Common myeloid progenitor, CD34-positive (primary cell): Measurements from ENCODE around the gene SUZ12.
A peak's percentile ranks its signal among the peaks of the same experiment; 100 is the strongest.
"Not testable (repeated sequence)": the region's sequence is repeated elsewhere in the genome, so short reads cannot be mapped to it uniquely, and the experiment has no call there.

Source experiments
- CTCF ChIA-PET: fragments of 350-600 bp; sonication (Branson Sonifier 250); formaldehyde crosslinking; loops from one replicate; lab custom pipeline; 2021; ENCODE audit warnings: antibody characterized with exemption; lab: Charles Lee
- POLR2A ChIA-PET: fragments of 350-600 bp; sonication (Branson Sonifier 250); formaldehyde crosslinking; loops from one replicate; lab custom pipeline; 2021; ENCODE audit warnings: antibody characterized with exemption; lab: Charles Lee
- DNase-seq, 3 donors: peaks; one replicate each; pipeline versions ENCODE4 v3.0.0 to v3.0.0-alpha.2; 2013
- H3K27ac ChIP-seq, 2 experiments: 1 replicate in 1 of 2; 2 replicates in 1 of 2; pipeline ENCODE4 v1.7.0; 2013; ENCODE audit warnings: inconsistent platforms in 2 of 2, low read length in 2 of 2, mild to moderate bottlenecking in 2 of 2, low read depth in 1 of 2, moderate library complexity in 1 of 2; ENCODE audit not compliant: severe bottlenecking in 2 of 2, insufficient read depth in 1 of 2, poor library complexity in 1 of 2
- H3K27me3 ChIP-seq, 5 experiments: replicated peaks in 2 of 5; 1 replicate in 3 of 5; 2 replicates in 2 of 5; pipeline versions ENCODE4 v1.6.1 to v1.7.0; 2013; ENCODE audit warnings: low read length in 4 of 5, mild to moderate bottlenecking in 2 of 5, moderate library complexity in 2 of 5, inconsistent platforms in 1 of 5; ENCODE audit not compliant: insufficient read depth in 5 of 5, control insufficient read depth in 4 of 5
- H3K36me3 ChIP-seq, 4 experiments: 1 replicate in 2 of 4; 2 replicates in 2 of 4; pipeline versions ENCODE4 v1.6.1 to v1.7.0; 2013; ENCODE audit warnings: low read length in 3 of 4, control low read depth in 1 of 4, mild to moderate bottlenecking in 1 of 4; ENCODE audit not compliant: control insufficient read depth in 4 of 4, insufficient read depth in 4 of 4
- H3K4me1 ChIP-seq, 4 experiments: 1 replicate in 3 of 4; 2 replicates in 1 of 4; pipeline versions ENCODE4 v1.6.1 to v1.7.1; 2013; ENCODE audit warnings: low read length in 3 of 4, mild to moderate bottlenecking in 3 of 4, control low read depth in 1 of 4, inconsistent platforms in 1 of 4, moderate library complexity in 1 of 4; ENCODE audit not compliant: control insufficient read depth in 4 of 4, insufficient read depth in 4 of 4; ENCODE audit errors: control extremely low read depth in 1 of 4
- H3K4me3 ChIP-seq, 7 experiments: 1 replicate in 4 of 7; 2 replicates in 3 of 7; pipeline versions ENCODE4 v1.5.1 to v1.7.0; 2013; ENCODE audit warnings: mild to moderate bottlenecking in 7 of 7, low read length in 6 of 7, moderate library complexity in 6 of 7, inconsistent platforms in 2 of 7, low read depth in 2 of 7, control low read depth in 1 of 7; ENCODE audit not compliant: insufficient read depth in 4 of 7, control insufficient read depth in 1 of 7; ENCODE audit errors: extremely low read depth in 1 of 7
- H3K9me3 ChIP-seq, 5 experiments: 1 replicate in 4 of 5; 2 replicates in 1 of 5; pipeline versions ENCODE4 v1.6.1 to v1.7.1; 2013; ENCODE audit warnings: low read length in 4 of 5, mild to moderate bottlenecking in 2 of 5, inconsistent platforms in 1 of 5, low read depth in 1 of 5, moderate library complexity in 1 of 5; ENCODE audit not compliant: control insufficient read depth in 4 of 5, insufficient read depth in 2 of 5; ENCODE audit errors: control extremely low read depth in 1 of 5
- WGBS: methylation state at CpG from one replicate; pipeline ENCODE4 v1.1.5; 2013; ENCODE audit not compliant: insufficient coverage; 5-methylcytosine and 5-hydroxymethylcytosine counted together

Gene SUZ12

GRCh38 chr17:31908386-31908785 lies 28.4 kb upstream of the SUZ12 start:
- Histone ChIP-seq H3K27me3 (no peaks in the 10 kb centered on the region), H3K4me1 (peaks cover 3 to 27% (median 19%) of the 10 kb centered on the region in 4 experiments), H3K4me3 (no peak overlapping the region), H3K36me3 (no peaks in the 10 kb centered on the region), H3K27ac (no peak overlapping the region), H3K9me3 (no peaks in the 10 kb centered on the region)
- ChIA-PET POLR2A (interaction anchor here (0.6 kb wide), 1 partner anchor 25 kb away, joined by 3 read pairs; no protein-coding TSS in a partner anchor), CTCF (interaction anchor here (1.1 to 1.7 kb wide), 3 partner anchors 9 to 66 kb away, joined by 3 to 5 read pairs (median 3); no protein-coding TSS in a partner anchor)
- DNase-seq = peak in 1 of 3 donors; percentile 18

- peaks cover 0 to 11% (median 2%) of the 10 kb centered on the region in 5 experiments for H3K27me3 ChIP-seq
- WGBS = 89% methylated on average over 2 of the region's 6 CpGs
- H3K27ac ChIP-seq, POLR2A ChIA-PET, H3K36me3 ChIP-seq, H3K4me3 ChIP-seq, H3K9me3 ChIP-seq: not testable (repeated sequence)
- CTCF ChIA-PET = interaction anchor here (0.9 to 2.4 kb wide), 9 partner anchors 9 to 94 kb away, joined by 3 to 11 read pairs (median 6); partner anchors contain the start of gene LRRC37B
- peaks cover 3 to 28% (median 13%) of the 10 kb centered on the region in 4 experiments for H3K4me1 ChIP-seq
- peak; percentile 57 to 69 (median 67) for DNase-seq
Measured at GRCh38 chr17:31912705-31913104, 24.1 kb upstream of the SUZ12 start.

GRCh38 chr17:31915456-31916100 lies 21.2 kb upstream of the SUZ12 start:
- ChIA-PET CTCF (interaction anchor here (0.8 kb wide), 1 partner anchor 20 kb away, joined by 3 read pairs; no protein-coding TSS in a partner anchor), POLR2A (interaction anchor here (0.6 kb wide), 1 partner anchor 188 kb away, joined by 3 read pairs; no protein-coding TSS in a partner anchor)
- H3K36me3 ChIP-seq = no peaks in the 10 kb centered on the region
- H3K9me3 ChIP-seq = no peaks in the 10 kb centered on the region
- no peak for DNase-seq
- H3K27ac ChIP-seq = no peak overlapping the region
- WGBS = 93% methylated on average over 2 of the region's 3 CpGs
- H3K4me1 ChIP-seq = peaks cover 0 to 16% (median 3%) of the 10 kb centered on the region in 4 experiments
- H3K27me3 ChIP-seq = peaks cover 0 to 16% (median 2%) of the 10 kb centered on the region in 5 experiments
- H3K4me3 ChIP-seq = no peak overlapping the region

GRCh38 chr17:31916491-31917064 lies 20.2 kb upstream of the SUZ12 start:
- Histone ChIP-seq H3K27me3 (peaks cover 0 to 16% (median 2%) of the 10 kb centered on the region in 5 experiments), H3K4me3 (peak overlapping the region in 3 of 7 experiments; percentile 48 to 55 (median 50)), H3K4me1 (peaks cover 0 to 16% (median 3%) of the 10 kb centered on the region in 4 experiments), H3K36me3 (no peaks in the 10 kb centered on the region), H3K9me3 (no peaks in the 10 kb centered on the region), H3K27ac (no peak overlapping the region)
- no peak for DNase-seq
- POLR2A ChIA-PET = no interaction called here
- CTCF ChIA-PET = interaction anchor here (1.8 kb wide), 1 partner anchor 8 kb away, joined by 5 read pairs; no protein-coding TSS in a partner anchor
- WGBS = 77% methylated on average over 36 of the region's 36 CpGs

GRCh38 chr17:31917065-31917529 lies 19.7 kb upstream of the SUZ12 start:
- WGBS = 24% methylated on average over 33 of the region's 45 CpGs
- POLR2A ChIA-PET = no interaction called here
- CTCF ChIA-PET = interaction anchor here (1.8 kb wide), 1 partner anchor 8 kb away, joined by 5 read pairs; no protein-coding TSS in a partner anchor
- Histone ChIP-seq H3K27ac (no peak overlapping the region), H3K9me3 (no peaks in the 10 kb centered on the region), H3K4me3 (peak overlapping the region in 4 of 7 experiments; percentile 33 to 55 (median 49)), H3K27me3 (peaks cover 0 to 16% (median 2%) of the 10 kb centered on the region in 5 experiments), H3K36me3 (no peaks in the 10 kb centered on the region), H3K4me1 (peaks cover 0 to 16% (median 3%) of the 10 kb centered on the region in 4 experiments)
- peak in 2 of 3 donors; percentile 28 to 39 for DNase-seq

GRCh38 chr17:31917721-31918120 lies 19.1 kb upstream of the SUZ12 start:
- H3K9me3 ChIP-seq, POLR2A ChIA-PET, H3K36me3 ChIP-seq, DNase-seq, H3K27ac ChIP-seq: not testable (repeated sequence)
- H3K4me3 ChIP-seq = peak overlapping the region in 2 of 7 experiments; percentile 48 to 55
- H3K4me1 ChIP-seq = peaks cover 0 to 12% (median 2%) of the 10 kb centered on the region in 4 experiments
- 96% methylated on average over 13 of the region's 13 CpGs for WGBS
- CTCF ChIA-PET = interaction anchor here (1.8 kb wide), 1 partner anchor 9 kb away, joined by 5 read pairs; no protein-coding TSS in a partner anchor
- H3K27me3 ChIP-seq = peaks cover 0 to 16% (median 2%) of the 10 kb centered on the region in 5 experiments
